PC-9 (cell line): ENCODE results near the gene EFCAB13. TPM values are rescaled to one million over a fixed set of nuclear protein-coding genes. Genes with fewer than 3 reads are reported as not detected.

ENCODE experiments used
- BruUV-seq: library from RNA; stranded (reverse); fragments of 400-500 nt; replicated peaks from 2 replicates; lab custom pipeline; 2021; lab: Mats Ljungman, UMichigan
- CTCF ChIA-PET: fragments of 300-600 bp; sonication (Branson Sonifier 250); formaldehyde crosslinking; loops from one replicate; lab custom pipeline; 2022; ENCODE audit warnings: antibody characterized with exemption; lab: Charles Lee
- POLR2A ChIA-PET: fragments of 300-600 bp; sonication (Branson Sonifier 250); formaldehyde crosslinking; loops from one replicate; lab custom pipeline; 2022; ENCODE audit warnings: antibody characterized with exemption; ENCODE audit not compliant: unreplicated experiment; lab: Charles Lee
- DNase-seq, 2 experiments: peaks; one replicate each; pipeline versions ENCODE4 v3.0.0 to v3.0.0-alpha.2; 2015 to 2022; ENCODE audit warnings: mixed read lengths in 1 of 2
- H2AFZ ChIP-seq: fragments of 200-600 bp; sonication (generic); 2 replicates; pipeline ENCODE4 v1.8.1; 2017; ENCODE audit warnings: antibody characterized with exemption
- H3F3A ChIP-seq: fragments of 200-600 bp; sonication (generic); 2 replicates; pipeline ENCODE4 v1.8.1; 2017; ENCODE audit warnings: antibody characterized with exemption, mild to moderate bottlenecking, low read depth; ENCODE audit not compliant: insufficient read depth
- H3K27ac ChIP-seq: fragments of 200-600 bp; sonication (generic); 2 replicates; pipeline ENCODE4 v1.6.1; 2016; ENCODE audit warnings: mixed run types
- H3K27me3 ChIP-seq: fragments of 200-600 bp; sonication (generic); 2 replicates; pipeline ENCODE4 v1.6.1; 2016; ENCODE audit warnings: low read depth, mixed run types; ENCODE audit not compliant: insufficient read depth
- H3K36me3 ChIP-seq: fragments of 200-600 bp; sonication (generic); 2 replicates; pipeline ENCODE4 v1.6.1; 2016; ENCODE audit warnings: low read depth, mixed run types
- H3K4me1 ChIP-seq: fragments of 200-600 bp; sonication (generic); replicated peaks from 2 replicates; pipeline ENCODE4 v1.6.1; 2016; ENCODE audit warnings: mixed run types; ENCODE audit not compliant: insufficient read depth
- H3K4me2 ChIP-seq: fragments of 200-600 bp; sonication (generic); 2 replicates; pipeline ENCODE4 v1.6.1; 2017; ENCODE audit warnings: mixed run types
- H3K4me3 ChIP-seq: fragments of 200-600 bp; sonication (generic); 2 replicates; pipeline ENCODE4 v1.6.1; 2016; ENCODE audit warnings: mixed run types
- H3K79me2 ChIP-seq: fragments of 200-600 bp; sonication (generic); 2 replicates; pipeline ENCODE4 v1.6.1; 2017; ENCODE audit warnings: low read depth, mixed run types
- H3K9me2 ChIP-seq: fragments of 200-600 bp; sonication (generic); 2 replicates; pipeline ENCODE4 v1.8.1; 2017; ENCODE audit warnings: mild to moderate bottlenecking; ENCODE audit not compliant: insufficient read depth
- H3K9me3 ChIP-seq: fragments of 200-600 bp; sonication (generic); 2 replicates; pipeline ENCODE4 v1.8.1; 2016; ENCODE audit warnings: low read depth; ENCODE audit not compliant: insufficient read depth
- H4K20me1 ChIP-seq: fragments of 200-600 bp; sonication (generic); 2 replicates; pipeline ENCODE4 v1.8.1; 2017; ENCODE audit not compliant: insufficient read depth
- CTCF ChIP-seq: fragments of 200-600 bp; sonication (generic); conservative IDR thresholded peaks from 2 replicates; pipeline ENCODE4 v1.6.1; 2017; ENCODE audit warnings: mixed run types, antibody characterized with exemption, mild to moderate bottlenecking, moderate library complexity
- EZH2 ChIP-seq: fragments of 200-600 bp; sonication (generic); IDR thresholded peaks from 2 replicates; pipeline ENCODE4 v1.8.0; 2017; ENCODE audit warnings: antibody characterized with exemption, low read depth
- intact Hi-C: fragments of 100-400 bp; cut with micrococcal nuclease; formaldehyde crosslinking; loops from one replicate; pipeline ENCODE4 v1.10.0; 2022; ENCODE audit not compliant: unreplicated experiment
- total RNA-seq: library from RNA; stranded (reverse); gene quantifications from 2 replicates; pipeline ENCODE4 v1.2.3, GENCODE V29; 2021

EFCAB13 gene
- total RNA-seq, 1 experiment from 2014 or later = 3.3 TPM

DNA sequence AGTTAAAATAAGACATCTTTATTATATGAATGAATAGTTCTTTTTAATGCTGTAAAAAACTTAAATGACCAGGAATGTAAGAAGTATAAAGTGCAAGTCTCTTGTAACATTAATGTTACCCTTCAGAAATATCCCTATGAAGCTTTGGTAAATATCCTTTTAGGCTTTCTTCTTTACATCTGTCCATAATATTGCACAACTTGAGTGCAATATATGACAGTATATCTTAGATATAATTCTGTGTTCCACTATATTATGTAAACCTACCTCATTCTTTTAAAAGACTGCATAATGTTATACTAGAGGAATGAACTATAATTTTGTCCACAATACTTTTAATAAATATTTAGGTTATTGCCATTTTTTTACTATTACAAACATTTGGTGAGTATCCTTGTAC is 81.1 kb downstream of the EFCAB13 start:
- CTCF ChIA-PET = no interaction called here
- Histone ChIP-seq H3K9me3 (no peaks in the 10 kb centered on the region), H3K4me2 (no peak overlapping the region), H2AFZ (no peak overlapping the region), H3K36me3 (no peaks in the 10 kb centered on the region), H3F3A (no peaks in the 10 kb centered on the region), H3K27ac (no peak overlapping the region), H4K20me1 (no peaks in the 10 kb centered on the region), H3K4me3 (no peak overlapping the region), H3K79me2 (no peaks in the 10 kb centered on the region), H3K27me3 (no peaks in the 10 kb centered on the region), H3K4me1 (no peaks in the 10 kb centered on the region; the same call in 1 of the 2 replicates), H3K9me2 (no peaks in the 10 kb centered on the region)
- POLR2A ChIA-PET = no interaction called here
- intact Hi-C loops = no loop called here
- DNase-seq = no peak
- no TSS peak for BruUV-seq
- TF ChIP-seq CTCF = no peak
- TF ChIP-seq EZH2 = no peak

DNA sequence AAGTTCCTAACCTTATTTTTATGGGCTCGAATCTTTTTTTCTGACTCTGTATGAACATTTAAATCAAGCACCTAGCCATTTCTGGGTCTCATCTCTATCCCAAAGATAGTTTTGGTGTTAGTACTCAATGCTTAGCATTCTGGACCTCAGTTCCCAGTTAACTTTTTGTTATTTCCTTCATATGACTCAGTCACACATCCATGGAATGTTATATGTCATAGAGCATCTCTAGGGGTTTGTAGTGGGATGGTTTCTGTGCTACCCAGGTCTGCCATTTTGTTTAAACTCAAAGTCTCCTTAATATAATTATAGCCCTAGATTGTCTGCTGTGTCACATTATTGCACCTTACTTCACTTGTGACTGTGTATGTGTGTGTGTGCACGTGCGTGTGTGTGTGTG is 90.1 kb downstream of the EFCAB13 start:
- Histone ChIP-seq H3F3A (no peaks in the 10 kb centered on the region), H3K36me3 (no peaks in the 10 kb centered on the region), H3K4me1 (no peaks in the 10 kb centered on the region), H3K27ac (no peak overlapping the region), H2AFZ (no peak overlapping the region), H3K9me2 (peaks cover 9% of the 10 kb centered on the region), H3K4me3 (no peak overlapping the region), H3K9me3 (0 out of 2 replicates have a peak, but pooled peaks cover 3% of the 10 kb centered on the region), H3K27me3 (no peaks in the 10 kb centered on the region), H3K79me2 (no peaks in the 10 kb centered on the region), H4K20me1 (no peaks in the 10 kb centered on the region), H3K4me2 (no peak overlapping the region)
- POLR2A ChIA-PET = no interaction called here
- DNase-seq = no peak
- TF ChIP-seq CTCF = no peak
- BruUV-seq = no TSS peak
- intact Hi-C loops = no loop called here
- CTCF ChIA-PET = no interaction called here

DNA sequence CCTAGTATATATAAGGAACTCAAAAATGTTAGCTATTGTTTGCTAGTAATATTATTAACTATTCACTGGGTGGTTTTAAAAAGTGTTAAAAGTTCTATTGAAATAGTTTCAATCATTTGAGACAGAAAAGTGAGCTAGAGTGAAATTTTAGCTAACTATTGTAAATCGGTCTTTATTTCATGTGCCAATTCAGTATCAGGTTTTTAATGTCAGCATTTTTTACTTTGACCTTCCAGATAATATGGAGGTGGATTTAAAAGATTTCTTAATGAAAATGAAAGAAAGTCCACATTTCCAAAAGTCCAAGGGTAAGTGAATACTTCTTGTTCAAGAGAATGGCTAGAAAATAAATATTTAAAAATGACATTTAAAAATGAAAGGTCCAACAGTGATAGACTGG is 90.9 kb downstream of the EFCAB13 start:
- DNase-seq = no peak
- Histone ChIP-seq H3K79me2 (no peaks in the 10 kb centered on the region), H3F3A (no peaks in the 10 kb centered on the region), H3K9me2 (peaks cover 9% of the 10 kb centered on the region), H3K27ac (no peak overlapping the region), H3K36me3 (no peaks in the 10 kb centered on the region), H3K4me1 (no peaks in the 10 kb centered on the region; the same call in 1 of the 2 replicates), H3K9me3 (0 out of 2 replicates have a peak, but pooled peaks cover 3% of the 10 kb centered on the region), H4K20me1 (no peaks in the 10 kb centered on the region), H3K27me3 (no peaks in the 10 kb centered on the region), H2AFZ (no peak overlapping the region), H3K4me2 (no peak overlapping the region), H3K4me3 (no peak overlapping the region)
- no peak for TF ChIP-seq EZH2
- no peak for TF ChIP-seq CTCF
- CTCF ChIA-PET = no interaction called here
- no TSS peak for BruUV-seq
- intact Hi-C loops = no loop called here
- POLR2A ChIA-PET = no interaction called here
